GM23338 (cell line): ENCODE results near the gene DAZAP1. TPM values are rescaled to one million over a fixed set of nuclear protein-coding genes. Genes with fewer than 3 reads are reported as not detected.

Experiments
- ATAC-seq: fragments of 200-7000 bp; cut with Tn5 transposase; 3 replicates; pipeline ENCODE4 v1.9.1; 2020
- DNase-seq: peaks from one replicate; pipeline ENCODE4 v3.0.0-alpha.2; 2015; ENCODE audit warnings: low spot score
- H2AFZ ChIP-seq: fragments of 200-600 bp; sonication (generic); 2 replicates; pipeline ENCODE4 v1.8.0; 2016; ENCODE audit warnings: antibody characterized with exemption, mild to moderate bottlenecking, moderate library complexity
- H3F3A ChIP-seq: fragments of 200-600 bp; sonication (generic); replicated peaks from 2 replicates; pipeline ENCODE4 v1.8.0; 2017; ENCODE audit warnings: antibody characterized with exemption, mixed run types, low read depth
- H3K27ac ChIP-seq: fragments of 200-600 bp; sonication (generic); 2 replicates; pipeline ENCODE4 v1.6.1; 2016; ENCODE audit warnings: low read depth
- H3K27me3 ChIP-seq: fragments of 200-600 bp; sonication (generic); 2 replicates; pipeline ENCODE4 v1.8.0; 2016; ENCODE audit warnings: mild to moderate bottlenecking, mixed run types, moderate library complexity; ENCODE audit not compliant: insufficient read depth
- H3K36me3 ChIP-seq: fragments of 200-600 bp; sonication (generic); 2 replicates; pipeline ENCODE4 v1.8.0; 2016; ENCODE audit warnings: mild to moderate bottlenecking; ENCODE audit not compliant: insufficient read depth
- H3K4me1 ChIP-seq: fragments of 200-600 bp; sonication (generic); 2 replicates; pipeline ENCODE4 v1.8.0; 2016; ENCODE audit warnings: mild to moderate bottlenecking, moderate library complexity; ENCODE audit not compliant: insufficient read depth
- H3K4me2 ChIP-seq: fragments of 200-600 bp; sonication (generic); 2 replicates; pipeline ENCODE4 v1.7.1; 2017; ENCODE audit warnings: mixed run types
- H3K4me3 ChIP-seq: fragments of 200-600 bp; sonication (generic); 2 replicates; pipeline ENCODE4 v1.6.1; 2016; ENCODE audit warnings: mixed run types
- H3K79me2 ChIP-seq: fragments of 200-600 bp; sonication (generic); replicated peaks from 2 replicates; pipeline ENCODE4 v1.8.0; 2017; ENCODE audit warnings: mild to moderate bottlenecking; ENCODE audit not compliant: insufficient read depth
- H3K9me2 ChIP-seq: fragments of 200-600 bp; sonication (generic); 2 replicates; pipeline ENCODE4 v1.8.0; 2017; ENCODE audit not compliant: insufficient read depth
- H4K20me1 ChIP-seq: fragments of 200-600 bp; sonication (generic); replicated peaks from 2 replicates; pipeline ENCODE4 v1.8.0; 2017; ENCODE audit warnings: mild to moderate bottlenecking; ENCODE audit not compliant: insufficient read depth
- H3K27ac Mint-ChIP-seq: 2 replicates; pipeline ENCODE4 v1.8.0; 2020; ENCODE audit warnings: inconsistent platforms, mild to moderate bottlenecking, moderate library complexity, mixed read lengths
- H3K27me3 Mint-ChIP-seq: 3 replicates; pipeline ENCODE4 v1.8.0; 2022; ENCODE audit warnings: low read depth, mild to moderate bottlenecking, moderate library complexity, mixed read lengths, inconsistent platforms; ENCODE audit not compliant: insufficient read depth, poor library complexity
- H3K36me3 Mint-ChIP-seq: 3 replicates; pipeline ENCODE4 v1.8.0; 2021; ENCODE audit warnings: low read depth, mild to moderate bottlenecking, inconsistent platforms, moderate library complexity, mixed read lengths
- H3K4me1 Mint-ChIP-seq: 3 replicates; pipeline ENCODE4 v1.8.0; 2020; ENCODE audit warnings: mild to moderate bottlenecking, inconsistent platforms, mixed read lengths
- H3K4me3 Mint-ChIP-seq: 3 replicates; pipeline ENCODE4 v1.8.0; 2021; ENCODE audit warnings: moderate library complexity, mild to moderate bottlenecking, inconsistent platforms, mixed read lengths
- H3K9me3 Mint-ChIP-seq: 3 replicates; pipeline ENCODE4 v1.8.0; 2020; ENCODE audit warnings: moderate library complexity, mild to moderate bottlenecking, inconsistent platforms, mixed read lengths
- CREB1 ChIP-seq: fragments of 250-450 bp; sonication (Bioruptor Pico); IDR thresholded peaks from 2 replicates; pipeline ENCODE4 v1.5.0; 2020; ENCODE audit warnings: low read depth, mild to moderate bottlenecking, moderate library complexity
- EZH2 ChIP-seq: fragments of 200-600 bp; sonication (generic); IDR thresholded peaks from one replicate; pipeline ENCODE4 v1.8.0; 2017; ENCODE audit warnings: antibody characterized with exemption, mild to moderate bottlenecking, low read depth; ENCODE audit not compliant: unreplicated experiment
- EZH2phosphoT487 ChIP-seq: fragments of 200-600 bp; sonication (generic); IDR thresholded peaks from one replicate; pipeline ENCODE4 v1.8.1; 2018; ENCODE audit warnings: antibody characterized with exemption; ENCODE audit not compliant: unreplicated experiment
- POLR2AphosphoS5 ChIP-seq: IDR thresholded peaks from 2 replicates; pipeline ENCODE4 v1.6.1; 2016; ENCODE audit warnings: antibody characterized with exemption, low read depth
- ZNF114 ChIP-seq: fragments of 250-450 bp; sonication (Bioruptor Pico); IDR thresholded peaks from 2 replicates; pipeline ENCODE4 v1.5.0; 2020; ENCODE audit warnings: mild to moderate bottlenecking, moderate library complexity
- polyA plus RNA-seq: library from polyadenylated mRNA; unstranded; fragments of >200 nt; fragmentation: Nextera tagmentation; extraction: Ambion mirVana; gene quantifications from 2 replicates; pipeline ENCODE4 v1.2.1, GENCODE V29; 2016
- total RNA-seq: library from RNA; depleted of rRNA; stranded (reverse); fragments of >200 nt; shearing (Covaris generic); gene quantifications from 2 replicates; pipeline ENCODE4 v1.2.3, GENCODE V29; 2014
- TF ChIP-seq, protein P1 (sequence below), 2 experiments: fragments of 200-600 bp in 1 of 2; sonication (generic) in 1 of 2; conservative IDR thresholded peaks; 2 replicates each; pipeline versions ENCODE4 v1.5.1 to v1.6.1; 2016 to 2017; ENCODE audit warnings: antibody characterized with exemption in 2 of 2, low read depth in 2 of 2, mild to moderate bottlenecking in 2 of 2, moderate library complexity in 1 of 2
- TF ChIP-seq, protein P2 (sequence below): IDR thresholded peaks from 2 replicates; pipeline ENCODE4 v1.6.1; 2016; ENCODE audit warnings: antibody characterized with exemption
- TF ChIP-seq, protein P3 (sequence below): IDR thresholded peaks from one replicate; pipeline ENCODE4 v1.6.1; 2018; ENCODE audit warnings: antibody characterized with exemption; ENCODE audit not compliant: unreplicated experiment

The DAZAP1 gene
- total and polyA plus RNA-seq, 2 experiments from 2014 or later, result 44.1 to 194 TPM

DNA sequence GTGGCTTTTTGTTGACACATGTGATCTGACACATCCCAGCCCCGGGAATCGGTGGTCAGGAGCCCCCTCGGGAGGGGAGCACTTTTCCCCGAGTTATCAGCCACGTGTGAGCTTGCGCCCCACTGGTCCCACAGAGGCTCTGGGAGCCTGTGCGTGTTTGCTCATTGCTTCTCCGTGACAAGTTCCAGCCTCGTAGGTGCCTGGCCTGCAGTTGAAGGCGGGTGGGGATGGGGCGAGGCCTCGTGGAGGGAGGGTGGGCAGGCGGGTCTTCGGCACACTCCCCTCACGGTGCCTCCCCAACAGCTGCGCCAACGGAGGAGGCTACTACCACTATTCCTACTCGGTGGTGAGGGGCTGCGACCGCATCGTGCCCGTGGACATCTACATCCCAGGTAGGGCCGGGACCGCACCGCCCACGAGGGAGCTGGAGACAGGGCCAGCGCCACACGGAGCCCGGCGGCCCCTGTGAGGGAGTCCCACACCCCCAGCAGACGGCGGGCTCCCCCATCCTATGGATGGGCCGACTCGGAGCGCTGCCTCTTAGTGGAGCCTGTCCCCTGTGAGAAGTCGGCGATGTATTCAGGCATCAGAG lies 14.4 kb upstream of the DAZAP1 start:
- ATAC-seq, result no peak
- peaks cover 4% of the 10 kb centered on the region for H3K27me3 Mint-ChIP-seq
- peaks cover 18% of the 10 kb centered on the region for H3F3A ChIP-seq
- no peaks in the 10 kb centered on the region for H3K36me3 ChIP-seq
- H3K4me1 ChIP-seq, result 0 out of 2 replicates have a peak, but pooled peaks cover 5% of the 10 kb centered on the region
- no peak for TF ChIP-seq ZNF114
- TF ChIP-seq, protein P1, sequence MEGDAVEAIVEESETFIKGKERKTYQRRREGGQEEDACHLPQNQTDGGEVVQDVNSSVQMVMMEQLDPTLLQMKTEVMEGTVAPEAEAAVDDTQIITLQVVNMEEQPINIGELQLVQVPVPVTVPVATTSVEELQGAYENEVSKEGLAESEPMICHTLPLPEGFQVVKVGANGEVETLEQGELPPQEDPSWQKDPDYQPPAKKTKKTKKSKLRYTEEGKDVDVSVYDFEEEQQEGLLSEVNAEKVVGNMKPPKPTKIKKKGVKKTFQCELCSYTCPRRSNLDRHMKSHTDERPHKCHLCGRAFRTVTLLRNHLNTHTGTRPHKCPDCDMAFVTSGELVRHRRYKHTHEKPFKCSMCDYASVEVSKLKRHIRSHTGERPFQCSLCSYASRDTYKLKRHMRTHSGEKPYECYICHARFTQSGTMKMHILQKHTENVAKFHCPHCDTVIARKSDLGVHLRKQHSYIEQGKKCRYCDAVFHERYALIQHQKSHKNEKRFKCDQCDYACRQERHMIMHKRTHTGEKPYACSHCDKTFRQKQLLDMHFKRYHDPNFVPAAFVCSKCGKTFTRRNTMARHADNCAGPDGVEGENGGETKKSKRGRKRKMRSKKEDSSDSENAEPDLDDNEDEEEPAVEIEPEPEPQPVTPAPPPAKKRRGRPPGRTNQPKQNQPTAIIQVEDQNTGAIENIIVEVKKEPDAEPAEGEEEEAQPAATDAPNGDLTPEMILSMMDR (conservative IDR thresholded peaks at IDR 0.05; ENCODE audit: low read depth in 2 of 2), result no peak
- TF ChIP-seq CREB1 (CRISPR knock-in tag), result no peak
- H3K4me2 ChIP-seq, result no peak overlapping the region
- no peak for DNase-seq
- H3K9me3 Mint-ChIP-seq, result no peaks in the 10 kb centered on the region
- no peak overlapping the region for H3K4me3 Mint-ChIP-seq
- no peak overlapping the region for H3K4me3 ChIP-seq
- no peak overlapping the region for H2AFZ ChIP-seq
- no peaks in the 10 kb centered on the region for H3K9me2 ChIP-seq
- peaks cover 31% of the 10 kb centered on the region for H3K36me3 Mint-ChIP-seq
- H3K27ac ChIP-seq, result no peak overlapping the region
- no peaks in the 10 kb centered on the region for H3K27me3 ChIP-seq
- no peaks in the 10 kb centered on the region for H3K79me2 ChIP-seq
- no peak overlapping the region for H3K27ac Mint-ChIP-seq
- H4K20me1 ChIP-seq, result peaks cover 5% of the 10 kb centered on the region; the same call in 1 of the 2 replicates
- no peaks in the 10 kb centered on the region for H3K4me1 Mint-ChIP-seq

DNA sequence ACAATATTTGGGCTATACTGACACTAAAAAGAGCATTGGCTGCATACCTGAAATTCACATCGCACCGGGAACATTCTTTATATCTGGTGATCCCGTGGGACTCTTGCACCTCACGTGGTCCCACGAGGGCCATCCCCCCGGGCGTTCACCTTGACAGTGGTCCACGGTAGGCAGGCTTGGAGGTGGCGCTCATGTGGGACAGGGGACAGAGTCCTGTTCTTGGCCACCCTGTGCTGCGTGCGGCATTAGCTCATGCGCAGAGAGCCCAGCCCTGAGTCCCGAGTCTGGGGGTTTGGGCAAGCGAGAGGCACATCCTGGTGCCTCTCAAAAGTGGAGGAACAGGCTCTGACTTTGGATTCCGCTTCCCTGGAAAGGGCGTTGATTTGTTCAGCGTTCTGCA lies 13.5 kb upstream of the DAZAP1 start:
- Histone ChIP-seq H2AFZ (no peak overlapping the region), H3K79me2 (no peaks in the 10 kb centered on the region), H4K20me1 (peaks cover 5% of the 10 kb centered on the region; the same call in 1 of the 2 replicates), H3K4me1 (0 out of 2 replicates have a peak, but pooled peaks cover 5% of the 10 kb centered on the region), H3F3A (peaks cover 16% of the 10 kb centered on the region), H3K4me2 (no peak overlapping the region), H3K27ac (no peak overlapping the region), H3K9me2 (no peaks in the 10 kb centered on the region), H3K27me3 (no peaks in the 10 kb centered on the region), H3K4me3 (no peak overlapping the region), H3K36me3 (no peaks in the 10 kb centered on the region)
- DNase-seq (no peak), ATAC-seq (no peak)
- no peak overlapping the region for H3K4me3 Mint-ChIP-seq
- H3K27me3 Mint-ChIP-seq, result peaks cover 4% of the 10 kb centered on the region
- no peaks in the 10 kb centered on the region for H3K9me3 Mint-ChIP-seq
- H3K4me1 Mint-ChIP-seq, result no peaks in the 10 kb centered on the region
- H3K27ac Mint-ChIP-seq, result no peak overlapping the region
- no peak for TF ChIP-seq CREB1 (CRISPR knock-in tag)
- TF ChIP-seq EZH2, result no peak
- TF ChIP-seq EZH2phosphoT487, result no peak
- H3K36me3 Mint-ChIP-seq, result peaks cover 25% of the 10 kb centered on the region

DNA sequence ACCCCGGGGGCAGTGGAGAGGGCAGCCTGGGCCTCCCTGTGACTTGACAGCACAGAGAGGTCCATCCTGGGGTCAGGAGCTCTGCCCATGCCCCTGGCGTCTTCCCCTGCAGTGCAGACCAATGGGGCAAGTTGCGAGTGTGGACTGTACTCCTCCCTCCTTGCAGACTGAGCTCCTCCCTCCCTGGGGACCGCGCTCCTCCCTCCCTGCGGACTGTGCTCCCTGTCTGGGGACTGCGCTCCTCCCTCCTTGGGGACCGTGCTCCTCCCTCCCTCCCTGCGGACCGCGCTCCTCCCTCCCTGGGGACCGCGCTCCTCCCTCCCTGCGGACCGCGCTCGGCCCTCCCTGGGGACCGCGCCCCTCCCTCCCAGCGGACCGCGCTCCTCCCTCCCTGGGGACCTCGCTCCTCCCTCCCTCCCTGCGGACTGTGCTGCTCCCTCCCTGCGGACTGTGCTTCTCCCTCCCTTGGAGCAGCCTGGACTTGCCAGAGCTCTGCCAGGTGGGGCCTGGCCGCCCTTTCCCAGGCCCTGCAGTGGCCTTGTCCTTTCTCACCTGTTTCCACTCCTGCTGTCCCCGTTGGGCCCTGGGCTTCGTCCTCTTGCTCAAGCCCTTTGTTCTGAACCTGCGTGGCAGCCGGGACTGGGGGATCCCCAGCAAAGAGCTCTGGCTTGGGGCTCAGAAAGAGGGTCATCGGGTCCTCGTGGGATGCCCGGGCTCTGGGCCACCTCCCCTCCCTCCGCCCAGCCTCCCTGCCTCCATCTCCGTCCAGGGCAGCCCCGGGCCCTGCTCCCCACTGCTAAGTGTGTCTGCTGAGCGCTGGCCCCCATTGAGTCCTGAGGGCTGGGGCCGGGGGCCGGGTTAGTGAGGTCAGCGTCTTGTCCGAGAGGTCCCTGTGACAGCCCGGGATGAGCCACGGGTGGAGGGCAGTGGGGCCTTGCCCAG lies 12.9 kb upstream of the DAZAP1 start:
- H2AFZ ChIP-seq, result no peak overlapping the region
- TF ChIP-seq, protein P2, sequence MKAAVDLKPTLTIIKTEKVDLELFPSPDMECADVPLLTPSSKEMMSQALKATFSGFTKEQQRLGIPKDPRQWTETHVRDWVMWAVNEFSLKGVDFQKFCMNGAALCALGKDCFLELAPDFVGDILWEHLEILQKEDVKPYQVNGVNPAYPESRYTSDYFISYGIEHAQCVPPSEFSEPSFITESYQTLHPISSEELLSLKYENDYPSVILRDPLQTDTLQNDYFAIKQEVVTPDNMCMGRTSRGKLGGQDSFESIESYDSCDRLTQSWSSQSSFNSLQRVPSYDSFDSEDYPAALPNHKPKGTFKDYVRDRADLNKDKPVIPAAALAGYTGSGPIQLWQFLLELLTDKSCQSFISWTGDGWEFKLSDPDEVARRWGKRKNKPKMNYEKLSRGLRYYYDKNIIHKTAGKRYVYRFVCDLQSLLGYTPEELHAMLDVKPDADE, result no peak
- no peak for TF ChIP-seq CREB1 (CRISPR knock-in tag)
- no peak for TF ChIP-seq EZH2
- TF ChIP-seq POLR2AphosphoS5, result no peak
- TF ChIP-seq, protein P3, sequence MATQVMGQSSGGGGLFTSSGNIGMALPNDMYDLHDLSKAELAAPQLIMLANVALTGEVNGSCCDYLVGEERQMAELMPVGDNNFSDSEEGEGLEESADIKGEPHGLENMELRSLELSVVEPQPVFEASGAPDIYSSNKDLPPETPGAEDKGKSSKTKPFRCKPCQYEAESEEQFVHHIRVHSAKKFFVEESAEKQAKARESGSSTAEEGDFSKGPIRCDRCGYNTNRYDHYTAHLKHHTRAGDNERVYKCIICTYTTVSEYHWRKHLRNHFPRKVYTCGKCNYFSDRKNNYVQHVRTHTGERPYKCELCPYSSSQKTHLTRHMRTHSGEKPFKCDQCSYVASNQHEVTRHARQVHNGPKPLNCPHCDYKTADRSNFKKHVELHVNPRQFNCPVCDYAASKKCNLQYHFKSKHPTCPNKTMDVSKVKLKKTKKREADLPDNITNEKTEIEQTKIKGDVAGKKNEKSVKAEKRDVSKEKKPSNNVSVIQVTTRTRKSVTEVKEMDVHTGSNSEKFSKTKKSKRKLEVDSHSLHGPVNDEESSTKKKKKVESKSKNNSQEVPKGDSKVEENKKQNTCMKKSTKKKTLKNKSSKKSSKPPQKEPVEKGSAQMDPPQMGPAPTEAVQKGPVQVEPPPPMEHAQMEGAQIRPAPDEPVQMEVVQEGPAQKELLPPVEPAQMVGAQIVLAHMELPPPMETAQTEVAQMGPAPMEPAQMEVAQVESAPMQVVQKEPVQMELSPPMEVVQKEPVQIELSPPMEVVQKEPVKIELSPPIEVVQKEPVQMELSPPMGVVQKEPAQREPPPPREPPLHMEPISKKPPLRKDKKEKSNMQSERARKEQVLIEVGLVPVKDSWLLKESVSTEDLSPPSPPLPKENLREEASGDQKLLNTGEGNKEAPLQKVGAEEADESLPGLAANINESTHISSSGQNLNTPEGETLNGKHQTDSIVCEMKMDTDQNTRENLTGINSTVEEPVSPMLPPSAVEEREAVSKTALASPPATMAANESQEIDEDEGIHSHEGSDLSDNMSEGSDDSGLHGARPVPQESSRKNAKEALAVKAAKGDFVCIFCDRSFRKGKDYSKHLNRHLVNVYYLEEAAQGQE, result no peak
- TF ChIP-seq EZH2phosphoT487, result no peak

More for the DNA sequence above, 12.9 kb upstream of the DAZAP1 start:
- Histone ChIP-seq H3F3A (peaks cover 9% of the 10 kb centered on the region), H4K20me1 (peaks cover 2% of the 10 kb centered on the region; the same call in 1 of the 2 replicates), H3K4me2 (no peak overlapping the region), H3K4me1 (0 out of 2 replicates have a peak, but pooled peaks cover 5% of the 10 kb centered on the region), H3K36me3 (no peaks in the 10 kb centered on the region), H3K9me2 (no peaks in the 10 kb centered on the region), H3K27ac (no peak overlapping the region), H3K4me3 (no peak overlapping the region), H3K79me2 (no peaks in the 10 kb centered on the region), H3K27me3 (no peaks in the 10 kb centered on the region)
- DNase-seq, result no peak
- ATAC-seq, result peak; percentile 41
- Mint-ChIP-seq H3K27me3 (peaks cover 4% of the 10 kb centered on the region), H3K9me3 (no peaks in the 10 kb centered on the region), H3K4me1 (no peaks in the 10 kb centered on the region), H3K27ac (no peak overlapping the region), H3K4me3 (no peak overlapping the region), H3K36me3 (peaks cover 19% of the 10 kb centered on the region)
